Adrenal gland (tissue), 12 donors: ENCODE measurements around the gene SNRK. TPM values are rescaled to one million over a fixed set of nuclear protein-coding genes. Genes with fewer than 3 reads are reported as not detected.

Experiments used
- DNase-seq, 7 donors: peaks; one replicate each; pipeline ENCODE4 v3.0.0-alpha.2; 2019 to 2020
- H3K27ac ChIP-seq, 5 donors: fragments of 200-600 bp; sonication (generic) in 4 of 5; 1 replicate in 3 of 5; 2 replicates in 2 of 5; pipeline versions ENCODE4 v1.5.1 to v1.8.0; 2016 to 2020; ENCODE audit warnings: mild to moderate bottlenecking in 1 of 5
- H3K27me3 ChIP-seq: fragments of 200-600 bp; 2 replicates; pipeline ENCODE4 v1.8.0; 2021
- H3K36me3 ChIP-seq, 2 donors: fragments of 200-600 bp; replicated peaks in 1 of 2; 1 replicate in 1 of 2; 2 replicates in 1 of 2; pipeline versions ENCODE4 v1.5.1 to v1.8.0; 2018 to 2022
- H3K4me1 ChIP-seq, 2 donors: fragments of 200-600 bp; replicated peaks in 1 of 2; 1 replicate in 1 of 2; 2 replicates in 1 of 2; pipeline versions ENCODE4 v1.5.1 to v1.8.0; 2018 to 2021
- H3K4me3 ChIP-seq, 4 donors: fragments of 200-600 bp; sonication (generic) in 3 of 4; one replicate each; pipeline ENCODE4 v1.5.1; 2016 to 2018
- H3K9me3 ChIP-seq, 3 donors: fragments of 200-600 bp; sonication (generic) in 1 of 3; replicated peaks in 1 of 3; 1 replicate in 2 of 3; 2 replicates in 1 of 3; pipeline versions ENCODE4 v1.5.1 to v1.8.0; 2016 to 2021
- POLR2A ChIP-seq, 2 donors: fragments of 450-650 bp; IDR thresholded peaks; one replicate each; pipeline ENCODE4 v1.6.1; 2017; ENCODE audit warnings: antibody characterized with exemption in 2 of 2, mild to moderate bottlenecking in 2 of 2, moderate library complexity in 1 of 2
- WGBS, 4 donors: extraction: QIAGEN DNeasy Blood & Tissue Kit in 2 of 4; methylation state at CpG; one replicate each; pipeline versions ENCODE4 v1.1.5 to v1.1.7; 2013 to 2017; 5-methylcytosine and 5-hydroxymethylcytosine counted together
- intact Hi-C, 2 donors: fragments of 100-400 bp; cut with DNase I; formaldehyde crosslinking; loops; one replicate each; pipeline versions ENCODE4 v1.14.1 to v1.15.0; 2022 to 2023
- polyA plus RNA-seq, 3 donors: library from polyadenylated mRNA; stranded (reverse); fragments of 200-250 nt in 2 of 3; fragments of 350-450 nt in 1 of 3; fragmentation: Illumina TruSeq in 1 of 3; extraction: RNeasy Lipid Tissue Mini Kit (QIAGEN cat#74804) in 1 of 3; gene quantifications; one replicate each; pipeline ENCODE4 v1.2.3, GENCODE V29; 2013 to 2014
- total RNA-seq, 9 donors: library from RNA; depleted of rRNA in 4 of 9; stranded (reverse); fragments of >200 nt in 4 of 9; fragments of 120-200 nt in 1 of 9; fragmentation: NEBNext Ultra II Directional in 1 of 9; extraction: Animal tissue kit (Norgen Biotek cat#: 25700) in 1 of 9; gene quantifications; one replicate each; pipeline versions ENCODE4 v1.1.0 to v1.2.4, GENCODE V29; 2013 to 2023
- TF ChIP-seq, protein P1 (sequence below), 6 experiments: fragments of 450-650 bp in 4 of 6; fragments of 200-600 bp in 2 of 6; sonication (generic) in 1 of 6; IDR thresholded peaks; 1 replicate in 5 of 6; 2 replicates in 1 of 6; pipeline versions ENCODE4 v1.5.1 to v1.8.0; 2016 to 2021; ENCODE audit warnings: antibody characterized with exemption in 6 of 6, mild to moderate bottlenecking in 2 of 6, moderate library complexity in 1 of 6
- donor health status: healthy with polysubstance abuse.
- donor health status: Bipolar disorder and iron deficiency.
- donor health status: DM: yes; HTN: yes; CAD: no.
- donor health status: DM: no; HTN: no; CAD: no.
- donor health status: DM: no; HTN: no; CAD: no.
- donor health status: DM: yes; HTN: yes; CAD: no.

Gene SNRK
- total and polyA plus RNA-seq, 12 donors, result 8.1 to 36.4 (median 23.0) TPM

DNA sequence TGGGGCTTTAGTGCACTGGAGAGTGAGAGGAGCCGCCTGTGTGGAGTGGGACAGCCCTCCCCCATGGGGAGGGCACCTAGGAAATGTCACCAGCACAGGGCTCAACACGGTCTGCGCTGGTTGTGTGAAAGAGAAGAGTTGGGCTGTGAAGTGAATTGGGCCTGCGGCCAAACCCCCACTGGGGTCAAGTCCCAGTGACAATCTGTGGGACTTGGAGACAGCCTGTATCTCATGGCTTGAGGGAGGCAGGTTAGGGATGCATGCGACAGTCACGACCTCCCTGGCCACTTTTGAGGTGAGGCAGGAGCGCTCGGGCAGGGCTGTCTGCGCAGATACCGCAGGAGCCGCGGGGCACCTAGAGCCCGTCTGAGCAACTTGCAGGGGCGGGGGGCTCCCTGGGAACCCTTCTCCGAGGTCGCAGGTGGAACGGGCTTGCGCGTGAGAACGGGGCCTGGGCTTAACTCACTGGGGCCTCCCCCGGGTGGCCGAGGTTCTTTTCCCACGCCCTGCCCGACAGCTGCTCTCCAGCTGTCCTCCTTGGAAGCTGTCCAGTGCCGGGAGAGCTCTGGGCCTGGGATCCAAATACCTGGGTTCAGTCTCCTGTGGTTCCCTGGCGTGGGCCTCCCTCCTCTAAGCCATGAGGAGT lies 77.4 kb downstream of the SNRK start:
- peak in 1 of 7 donors; percentile 56 for DNase-seq

DNA sequence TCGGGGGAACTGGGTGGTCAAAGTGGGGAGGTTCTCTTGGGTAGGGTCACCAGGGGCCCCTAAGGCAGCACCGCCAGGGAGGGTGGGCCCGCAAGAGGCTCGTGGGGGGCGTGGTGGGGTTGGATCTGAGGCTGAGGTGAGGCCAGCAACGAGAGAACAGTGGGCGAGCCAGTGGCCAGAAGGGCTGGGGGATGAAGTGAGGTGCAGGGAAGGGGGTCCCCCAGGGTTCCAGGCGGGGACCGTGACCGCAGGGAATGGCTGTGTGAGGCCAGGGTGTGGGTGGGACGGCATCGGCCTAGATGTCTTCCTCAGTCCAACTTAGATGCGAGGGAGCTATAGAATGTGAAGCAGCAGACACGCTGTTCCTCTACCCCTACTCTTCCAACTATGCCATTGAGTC lies 78.2 kb downstream of the SNRK start:
- Histone ChIP-seq H3K4me1 (no peaks in the 10 kb centered on the region), H3K9me3 (no peaks in the 10 kb centered on the region), H3K27me3 (no peaks in the 10 kb centered on the region), H3K27ac (no peak overlapping the region), H3K36me3 (no peaks in the 10 kb centered on the region), H3K4me3 (no peak overlapping the region)
- no peak for TF ChIP-seq POLR2A (IDR thresholded peaks at IDR 0.05)
- TF ChIP-seq, protein P1, sequence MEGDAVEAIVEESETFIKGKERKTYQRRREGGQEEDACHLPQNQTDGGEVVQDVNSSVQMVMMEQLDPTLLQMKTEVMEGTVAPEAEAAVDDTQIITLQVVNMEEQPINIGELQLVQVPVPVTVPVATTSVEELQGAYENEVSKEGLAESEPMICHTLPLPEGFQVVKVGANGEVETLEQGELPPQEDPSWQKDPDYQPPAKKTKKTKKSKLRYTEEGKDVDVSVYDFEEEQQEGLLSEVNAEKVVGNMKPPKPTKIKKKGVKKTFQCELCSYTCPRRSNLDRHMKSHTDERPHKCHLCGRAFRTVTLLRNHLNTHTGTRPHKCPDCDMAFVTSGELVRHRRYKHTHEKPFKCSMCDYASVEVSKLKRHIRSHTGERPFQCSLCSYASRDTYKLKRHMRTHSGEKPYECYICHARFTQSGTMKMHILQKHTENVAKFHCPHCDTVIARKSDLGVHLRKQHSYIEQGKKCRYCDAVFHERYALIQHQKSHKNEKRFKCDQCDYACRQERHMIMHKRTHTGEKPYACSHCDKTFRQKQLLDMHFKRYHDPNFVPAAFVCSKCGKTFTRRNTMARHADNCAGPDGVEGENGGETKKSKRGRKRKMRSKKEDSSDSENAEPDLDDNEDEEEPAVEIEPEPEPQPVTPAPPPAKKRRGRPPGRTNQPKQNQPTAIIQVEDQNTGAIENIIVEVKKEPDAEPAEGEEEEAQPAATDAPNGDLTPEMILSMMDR (IDR thresholded peaks at IDR 0.05), result no peak
- DNase-seq, result peak in 1 of 7 donors; percentile 25
- WGBS, 4 donors, result 96 to 98% (median 98%) methylated on average over 12 to 14 of the region's 14 CpGs
- intact Hi-C loops, result no loop called here

More for the DNA sequence above, 77.4 kb downstream of the SNRK start:
- no peaks in the 10 kb centered on the region for H3K36me3 ChIP-seq
- intact Hi-C loops, result no loop called here
- no peaks in the 10 kb centered on the region for H3K27me3 ChIP-seq
- no peak overlapping the region for H3K27ac ChIP-seq
- no peaks in the 10 kb centered on the region for H3K9me3 ChIP-seq
- WGBS, 4 donors, result 76 to 87% (median 82%) methylated on average over 8 to 26 of the region's 26 CpGs
- no peaks in the 10 kb centered on the region for H3K4me1 ChIP-seq
- no peak overlapping the region for H3K4me3 ChIP-seq
- TF ChIP-seq, protein P1 (IDR thresholded peaks at IDR 0.05), result no peak
- TF ChIP-seq POLR2A (IDR thresholded peaks at IDR 0.05), result no peak

DNA sequence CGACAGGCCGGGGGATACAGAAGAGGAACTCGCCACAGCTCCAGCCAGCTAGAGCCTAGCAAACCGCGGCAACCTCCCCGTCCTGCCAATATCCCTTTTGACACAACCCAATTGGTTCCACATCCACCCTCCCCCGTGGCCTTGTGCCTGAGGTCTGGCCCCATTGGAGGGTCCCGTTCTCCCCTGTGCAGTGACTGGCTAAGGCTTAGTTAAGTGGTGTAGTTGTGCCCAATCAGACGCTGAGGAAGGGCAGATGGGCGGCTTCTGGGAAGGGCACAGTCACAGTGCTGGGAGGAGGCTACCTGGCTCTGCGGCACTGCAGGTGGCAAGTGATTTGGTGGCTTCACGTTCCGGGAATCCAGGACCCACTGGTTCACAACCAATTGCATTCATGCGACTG lies 78.6 kb downstream of the SNRK start:
- WGBS, 4 donors, result 92 to 97% (median 95%) methylated on average over 8 to 14 of the region's 14 CpGs
- H3K4me3 ChIP-seq, result no peak overlapping the region
- no peak for DNase-seq
- H3K9me3 ChIP-seq, result no peaks in the 10 kb centered on the region
- H3K27me3 ChIP-seq, result no peaks in the 10 kb centered on the region
- no peaks in the 10 kb centered on the region for H3K4me1 ChIP-seq
- H3K36me3 ChIP-seq, result no peaks in the 10 kb centered on the region
- H3K27ac ChIP-seq, result no peak overlapping the region
- intact Hi-C loops, result no loop called here
- TF ChIP-seq, protein P1 (IDR thresholded peaks at IDR 0.05), result no peak
- TF ChIP-seq POLR2A (IDR thresholded peaks at IDR 0.05), result no peak

DNA sequence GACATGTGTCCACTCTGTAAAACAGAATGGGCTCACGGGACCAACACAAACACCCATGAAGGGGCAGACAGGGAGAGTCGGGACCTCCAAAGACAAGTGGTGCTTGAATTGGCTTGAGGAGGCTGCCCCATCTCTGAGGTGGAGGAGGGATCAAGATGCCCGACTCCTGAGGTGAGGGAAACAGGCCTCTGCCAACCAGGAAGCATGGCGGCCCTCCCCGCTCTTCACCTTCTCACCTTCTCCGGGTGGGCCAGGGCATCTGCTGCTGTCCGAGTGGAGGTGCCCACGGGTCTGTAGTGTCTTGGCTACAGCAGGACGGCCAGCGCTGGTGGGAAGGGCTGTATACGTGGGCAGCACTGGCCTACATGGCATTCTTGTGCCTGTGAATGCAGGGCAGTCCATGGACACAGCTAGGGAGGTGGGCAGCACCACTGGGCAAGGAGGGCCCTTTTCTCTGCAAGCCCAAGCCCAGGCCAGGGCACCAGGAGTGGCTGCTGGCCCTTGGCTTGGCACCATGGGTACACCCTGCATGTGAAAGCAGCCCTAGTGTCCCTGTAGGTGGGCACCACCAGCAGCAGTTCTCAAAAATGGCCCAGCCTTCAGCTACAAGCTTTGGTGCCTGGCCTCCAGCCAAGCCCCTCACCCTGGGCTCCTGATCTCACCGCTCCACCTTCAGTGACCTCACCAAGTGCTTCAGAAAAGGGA lies 79.4 kb downstream of the SNRK start:
- intact Hi-C loops, result no loop called here
- DNase-seq, result peak in 1 of 7 donors; percentile 36
- WGBS, 4 donors, result 92 to 98% (median 96%) methylated on average over 9 to 12 of the region's 12 CpGs
- Histone ChIP-seq H3K27me3 (no peaks in the 10 kb centered on the region), H3K27ac (no peak overlapping the region), H3K4me1 (no peaks in the 10 kb centered on the region), H3K4me3 (no peak overlapping the region), H3K36me3 (no peaks in the 10 kb centered on the region), H3K9me3 (no peaks in the 10 kb centered on the region)
- no peak for TF ChIP-seq POLR2A (IDR thresholded peaks at IDR 0.05)
- TF ChIP-seq, protein P1 (IDR thresholded peaks at IDR 0.05), result no peak
